ENCODE data around the gene HKDC1. TPM values are rescaled to one million over a fixed set of nuclear protein-coding genes. Genes with fewer than 3 reads are reported as not detected.

Gene HKDC1
- total and polyA plus RNA-seq, 4 donors, result 0.53 to 20.0 (median 5.2) TPM

DNA sequence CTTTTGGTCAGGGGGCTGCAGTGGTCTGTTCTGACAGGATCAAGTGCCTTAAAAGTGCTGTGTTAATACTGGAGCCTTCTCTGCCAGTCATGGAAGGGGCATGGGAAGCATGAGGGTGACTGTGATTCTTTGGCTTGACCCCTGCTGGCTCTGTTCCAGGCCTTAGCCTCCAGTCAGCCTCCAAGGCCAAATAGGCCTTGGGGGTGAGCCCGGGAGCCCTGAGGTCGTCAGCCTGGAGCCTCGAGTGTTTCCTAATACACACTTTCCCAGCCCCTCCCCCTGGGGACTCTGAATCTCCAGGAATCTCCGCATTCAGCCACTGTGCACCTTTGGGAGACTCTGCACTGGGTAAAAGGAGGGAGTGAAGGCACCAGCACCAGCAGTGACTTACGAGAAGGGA lies 10.0 kb downstream of the HKDC1 start:
- 59% methylated on average over 5 of the region's 5 CpGs for WGBS
- TF ChIP-seq, protein P1, sequence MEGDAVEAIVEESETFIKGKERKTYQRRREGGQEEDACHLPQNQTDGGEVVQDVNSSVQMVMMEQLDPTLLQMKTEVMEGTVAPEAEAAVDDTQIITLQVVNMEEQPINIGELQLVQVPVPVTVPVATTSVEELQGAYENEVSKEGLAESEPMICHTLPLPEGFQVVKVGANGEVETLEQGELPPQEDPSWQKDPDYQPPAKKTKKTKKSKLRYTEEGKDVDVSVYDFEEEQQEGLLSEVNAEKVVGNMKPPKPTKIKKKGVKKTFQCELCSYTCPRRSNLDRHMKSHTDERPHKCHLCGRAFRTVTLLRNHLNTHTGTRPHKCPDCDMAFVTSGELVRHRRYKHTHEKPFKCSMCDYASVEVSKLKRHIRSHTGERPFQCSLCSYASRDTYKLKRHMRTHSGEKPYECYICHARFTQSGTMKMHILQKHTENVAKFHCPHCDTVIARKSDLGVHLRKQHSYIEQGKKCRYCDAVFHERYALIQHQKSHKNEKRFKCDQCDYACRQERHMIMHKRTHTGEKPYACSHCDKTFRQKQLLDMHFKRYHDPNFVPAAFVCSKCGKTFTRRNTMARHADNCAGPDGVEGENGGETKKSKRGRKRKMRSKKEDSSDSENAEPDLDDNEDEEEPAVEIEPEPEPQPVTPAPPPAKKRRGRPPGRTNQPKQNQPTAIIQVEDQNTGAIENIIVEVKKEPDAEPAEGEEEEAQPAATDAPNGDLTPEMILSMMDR (IDR thresholded peaks at IDR 0.05; ENCODE audit: low read depth, low read length, missing input control), result no peak
- no peak for TF ChIP-seq SP1 (IDR thresholded peaks at IDR 0.05)
- no peak for TF ChIP-seq HNF4G (IDR thresholded peaks at IDR 0.05)
- TF ChIP-seq EGR1 (IDR thresholded peaks at IDR 0.05; ENCODE audit: low read depth in 2 of 2), result no peak
- no peak for TF ChIP-seq RAD21 (IDR thresholded peaks at IDR 0.05)
- no peak for TF ChIP-seq FOXA1 (IDR thresholded peaks at IDR 0.05)
- no peak for TF ChIP-seq FOXA2 (IDR thresholded peaks at IDR 0.05)
- TF ChIP-seq, protein P2, sequence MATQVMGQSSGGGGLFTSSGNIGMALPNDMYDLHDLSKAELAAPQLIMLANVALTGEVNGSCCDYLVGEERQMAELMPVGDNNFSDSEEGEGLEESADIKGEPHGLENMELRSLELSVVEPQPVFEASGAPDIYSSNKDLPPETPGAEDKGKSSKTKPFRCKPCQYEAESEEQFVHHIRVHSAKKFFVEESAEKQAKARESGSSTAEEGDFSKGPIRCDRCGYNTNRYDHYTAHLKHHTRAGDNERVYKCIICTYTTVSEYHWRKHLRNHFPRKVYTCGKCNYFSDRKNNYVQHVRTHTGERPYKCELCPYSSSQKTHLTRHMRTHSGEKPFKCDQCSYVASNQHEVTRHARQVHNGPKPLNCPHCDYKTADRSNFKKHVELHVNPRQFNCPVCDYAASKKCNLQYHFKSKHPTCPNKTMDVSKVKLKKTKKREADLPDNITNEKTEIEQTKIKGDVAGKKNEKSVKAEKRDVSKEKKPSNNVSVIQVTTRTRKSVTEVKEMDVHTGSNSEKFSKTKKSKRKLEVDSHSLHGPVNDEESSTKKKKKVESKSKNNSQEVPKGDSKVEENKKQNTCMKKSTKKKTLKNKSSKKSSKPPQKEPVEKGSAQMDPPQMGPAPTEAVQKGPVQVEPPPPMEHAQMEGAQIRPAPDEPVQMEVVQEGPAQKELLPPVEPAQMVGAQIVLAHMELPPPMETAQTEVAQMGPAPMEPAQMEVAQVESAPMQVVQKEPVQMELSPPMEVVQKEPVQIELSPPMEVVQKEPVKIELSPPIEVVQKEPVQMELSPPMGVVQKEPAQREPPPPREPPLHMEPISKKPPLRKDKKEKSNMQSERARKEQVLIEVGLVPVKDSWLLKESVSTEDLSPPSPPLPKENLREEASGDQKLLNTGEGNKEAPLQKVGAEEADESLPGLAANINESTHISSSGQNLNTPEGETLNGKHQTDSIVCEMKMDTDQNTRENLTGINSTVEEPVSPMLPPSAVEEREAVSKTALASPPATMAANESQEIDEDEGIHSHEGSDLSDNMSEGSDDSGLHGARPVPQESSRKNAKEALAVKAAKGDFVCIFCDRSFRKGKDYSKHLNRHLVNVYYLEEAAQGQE (IDR thresholded peaks at IDR 0.05), result no peak
- no peak for TF ChIP-seq NR2F2 (IDR thresholded peaks at IDR 0.05)
- no peak for TF ChIP-seq GABPA (IDR thresholded peaks at IDR 0.05 in 1 of 2, conservative IDR thresholded peaks at IDR 0.05 in 1 of 2)
- TF ChIP-seq, protein P3, sequence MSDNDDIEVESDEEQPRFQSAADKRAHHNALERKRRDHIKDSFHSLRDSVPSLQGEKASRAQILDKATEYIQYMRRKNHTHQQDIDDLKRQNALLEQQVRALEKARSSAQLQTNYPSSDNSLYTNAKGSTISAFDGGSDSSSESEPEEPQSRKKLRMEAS (IDR thresholded peaks at IDR 0.05), result no peak
- no peak for TF ChIP-seq HNF4A (conservative IDR thresholded peaks at IDR 0.05)
- no peak for DNase-seq (ENCODE audit: low spot score)
- Histone ChIP-seq H3K9ac (ENCODE audit: low read depth in 1 of 2, low read length in 2 of 2) (no peak overlapping the region), H3K36me3 (ENCODE audit: control insufficient read depth in 4 of 4, insufficient read depth in 3 of 4, low read depth in 1 of 4, low read length in 3 of 4) (no peaks in the 10 kb centered on the region), H3K4me3 (ENCODE audit: low read depth in 1 of 3, low read length in 3 of 3) (no peak overlapping the region), H3K4me1 (ENCODE audit: control insufficient read depth in 4 of 4, insufficient read depth in 4 of 4, low read length in 3 of 4) (peaks cover 0 to 2% (median 0%) of the 10 kb centered on the region in 4 donors), H3K27me3 (ENCODE audit: control insufficient read depth in 4 of 4, insufficient read depth in 4 of 4, low read length in 3 of 4) (no peaks in the 10 kb centered on the region), H3K9me3 (ENCODE audit: control insufficient read depth in 4 of 4, low read length in 3 of 4) (no peaks in the 10 kb centered on the region), H3K27ac (ENCODE audit: low read depth in 1 of 2, low read length in 2 of 2) (no peak overlapping the region)

DNA sequence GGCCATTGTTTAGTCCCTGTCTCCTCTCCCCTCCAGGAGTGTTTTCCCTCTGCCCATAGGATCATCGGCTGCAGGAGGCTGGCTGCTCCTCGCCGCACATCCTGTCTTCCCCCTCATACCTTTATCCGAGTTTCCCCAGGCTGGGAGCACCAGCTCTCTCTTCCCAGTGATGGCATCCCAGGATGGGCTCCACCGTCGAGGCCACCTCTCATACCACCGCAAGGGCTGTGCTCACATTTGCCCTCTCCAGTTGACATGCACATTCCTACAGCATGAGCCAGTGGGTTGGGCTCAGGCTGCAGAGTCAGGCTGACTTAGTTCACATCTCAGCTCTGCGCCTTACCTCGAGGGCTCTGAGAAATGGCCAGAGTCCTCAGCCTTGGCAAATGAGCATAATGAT lies 12.1 kb downstream of the HKDC1 start:
- H3K27ac ChIP-seq (ENCODE audit: low read depth in 1 of 2, low read length in 2 of 2), result no peak overlapping the region
- H3K9me3 ChIP-seq (ENCODE audit: control insufficient read depth in 4 of 4, low read length in 3 of 4), result no peaks in the 10 kb centered on the region
- no peak for DNase-seq (ENCODE audit: low spot score)
- WGBS, result 87% methylated on average over 9 of the region's 9 CpGs
- no peaks in the 10 kb centered on the region for H3K4me1 ChIP-seq (ENCODE audit: control insufficient read depth in 4 of 4, insufficient read depth in 4 of 4, low read length in 3 of 4)
- no peak overlapping the region for H3K9ac ChIP-seq (ENCODE audit: low read depth in 1 of 2, low read length in 2 of 2)
- no peaks in the 10 kb centered on the region for H3K27me3 ChIP-seq (ENCODE audit: control insufficient read depth in 4 of 4, insufficient read depth in 4 of 4, low read length in 3 of 4)
- no peak overlapping the region for H3K4me3 ChIP-seq (ENCODE audit: low read depth in 1 of 3, low read length in 3 of 3)
- no peaks in the 10 kb centered on the region for H3K36me3 ChIP-seq (ENCODE audit: control insufficient read depth in 4 of 4, insufficient read depth in 3 of 4, low read depth in 1 of 4, low read length in 3 of 4)
- TF ChIP-seq, protein P3 (IDR thresholded peaks at IDR 0.05), result no peak
- TF ChIP-seq, protein P4, sequence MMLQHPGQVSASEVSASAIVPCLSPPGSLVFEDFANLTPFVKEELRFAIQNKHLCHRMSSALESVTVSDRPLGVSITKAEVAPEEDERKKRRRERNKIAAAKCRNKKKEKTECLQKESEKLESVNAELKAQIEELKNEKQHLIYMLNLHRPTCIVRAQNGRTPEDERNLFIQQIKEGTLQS (IDR thresholded peaks at IDR 0.05), result no peak
- TF ChIP-seq NR2F2 (IDR thresholded peaks at IDR 0.05) (no peak), HNF4G (IDR thresholded peaks at IDR 0.05) (no peak), YY1 (IDR thresholded peaks at IDR 0.05) (no peak), FOXA1 (IDR thresholded peaks at IDR 0.05) (no peak), EGR1 (IDR thresholded peaks at IDR 0.05; ENCODE audit: low read depth in 2 of 2) (no peak), RXRA (IDR thresholded peaks at IDR 0.05) (no peak), GABPA (IDR thresholded peaks at IDR 0.05 in 1 of 2, conservative IDR thresholded peaks at IDR 0.05 in 1 of 2) (no peak), HNF4A (conservative IDR thresholded peaks at IDR 0.05) (no peak), FOXA2 (IDR thresholded peaks at IDR 0.05) (no peak), TAF1 (conservative IDR thresholded peaks at IDR 0.05) (no peak), JUND (IDR thresholded peaks at IDR 0.05) (no peak), SP1 (IDR thresholded peaks at IDR 0.05) (no peak), RAD21 (IDR thresholded peaks at IDR 0.05) (no peak)
- TF ChIP-seq, protein P1 (IDR thresholded peaks at IDR 0.05; ENCODE audit: low read depth, low read length, missing input control), result no peak
- TF ChIP-seq, protein P5, sequence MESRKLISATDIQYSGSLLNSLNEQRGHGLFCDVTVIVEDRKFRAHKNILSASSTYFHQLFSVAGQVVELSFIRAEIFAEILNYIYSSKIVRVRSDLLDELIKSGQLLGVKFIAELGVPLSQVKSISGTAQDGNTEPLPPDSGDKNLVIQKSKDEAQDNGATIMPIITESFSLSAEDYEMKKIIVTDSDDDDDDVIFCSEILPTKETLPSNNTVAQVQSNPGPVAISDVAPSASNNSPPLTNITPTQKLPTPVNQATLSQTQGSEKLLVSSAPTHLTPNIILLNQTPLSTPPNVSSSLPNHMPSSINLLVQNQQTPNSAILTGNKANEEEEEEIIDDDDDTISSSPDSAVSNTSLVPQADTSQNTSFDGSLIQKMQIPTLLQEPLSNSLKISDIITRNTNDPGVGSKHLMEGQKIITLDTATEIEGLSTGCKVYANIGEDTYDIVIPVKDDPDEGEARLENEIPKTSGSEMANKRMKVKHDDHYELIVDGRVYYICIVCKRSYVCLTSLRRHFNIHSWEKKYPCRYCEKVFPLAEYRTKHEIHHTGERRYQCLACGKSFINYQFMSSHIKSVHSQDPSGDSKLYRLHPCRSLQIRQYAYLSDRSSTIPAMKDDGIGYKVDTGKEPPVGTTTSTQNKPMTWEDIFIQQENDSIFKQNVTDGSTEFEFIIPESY (IDR thresholded peaks at IDR 0.05), result no peak
